IPS-11a (cell line): ENCODE measurements around the gene PANX3.

ENCODE experiments used
- H3K4me3 ChIP-seq: one replicate; pipeline ENCODE4 v1.5.1; 2013; ENCODE audit warnings: low read depth, low read length, control low read depth

Gene PANX3

GRCh38 chr11:124612567-124613246 lies 1.5 kb downstream of the PANX3 start:
- H3K4me3 ChIP-seq = no peak overlapping the region

- no peak overlapping the region for H3K4me3 ChIP-seq
Observed at GRCh38 chr11:124618863-124619262, 7.6 kb downstream of the PANX3 start.

- peak within 1 kb of the TSS; percentile 96 for H3K4me3 ChIP-seq
Observed at GRCh38 chr11:124622531-124623451, 11.6 kb downstream of the PANX3 start, which contains the start of gene TBRG1. Gene TBRG1 (plus strand): TSS chr11:124622864. CDS start chr11:124623084, 220 bp downstream.

- peak overlapping the region; percentile 96 for H3K4me3 ChIP-seq
Observed at GRCh38 chr11:124623861-124624525, 12.8 kb downstream of the PANX3 start.

GRCh38 chr11:124625504-124626168 lies 14.4 kb downstream of the PANX3 start:
- H3K4me3 ChIP-seq = no peak overlapping the region

GRCh38 chr11:124627546-124627945 lies 16.3 kb downstream of the PANX3 start:
- no peak overlapping the region for H3K4me3 ChIP-seq

GRCh38 chr11:124629961-124630360 lies 18.7 kb downstream of the PANX3 start:
- H3K4me3 ChIP-seq = no peak overlapping the region

GRCh38 chr11:124633355-124633754 lies 22.1 kb downstream of the PANX3 start:
- no peak overlapping the region for H3K4me3 ChIP-seq

GRCh38 chr11:124635932-124636331 lies 24.7 kb downstream of the PANX3 start:
- H3K4me3 ChIP-seq = no peak overlapping the region

GRCh38 chr11:124638500-124638899 lies 27.3 kb downstream of the PANX3 start:
- no peak overlapping the region for H3K4me3 ChIP-seq

GRCh38 chr11:124639186-124639585 lies 28.0 kb downstream of the PANX3 start:
- no peak overlapping the region for H3K4me3 ChIP-seq

- no peak overlapping the region for H3K4me3 ChIP-seq
Observed at GRCh38 chr11:124640666-124641065, 29.4 kb downstream of the PANX3 start.

- no peak overlapping the region for H3K4me3 ChIP-seq
Observed at GRCh38 chr11:124642628-124643027, 31.4 kb downstream of the PANX3 start.

GRCh38 chr11:124643042-124643604 lies 31.9 kb downstream of the PANX3 start:
- H3K4me3 ChIP-seq = no peak overlapping the region

GRCh38 chr11:124643605-124644425 lies 32.6 kb downstream of the PANX3 start:
- H3K4me3 ChIP-seq = no peak overlapping the region

GRCh38 chr11:124644426-124645280 lies 33.4 kb downstream of the PANX3 start:
- H3K4me3 ChIP-seq = no peak overlapping the region

GRCh38 chr11:124646148-124646547 lies 34.9 kb downstream of the PANX3 start:
- no peak overlapping the region for H3K4me3 ChIP-seq

GRCh38 chr11:124648610-124649009 lies 37.4 kb downstream of the PANX3 start:
- H3K4me3 ChIP-seq = no peak overlapping the region
